HG02870 (cell line): ENCODE results near the gene FBF1.
"Not testable (repeated sequence)": the region's sequence is repeated elsewhere in the genome, so short reads cannot be mapped to it uniquely, and the experiment has no call there.

Experiments used
- ATAC-seq: cut with Tn5 transposase; IDR thresholded peaks from one replicate; pipeline ENCODE4 v1.9.1; 2021; ENCODE audit warnings: mild to moderate bottlenecking, moderate library complexity; ENCODE audit not compliant: unreplicated experiment

FBF1 gene, protein sequence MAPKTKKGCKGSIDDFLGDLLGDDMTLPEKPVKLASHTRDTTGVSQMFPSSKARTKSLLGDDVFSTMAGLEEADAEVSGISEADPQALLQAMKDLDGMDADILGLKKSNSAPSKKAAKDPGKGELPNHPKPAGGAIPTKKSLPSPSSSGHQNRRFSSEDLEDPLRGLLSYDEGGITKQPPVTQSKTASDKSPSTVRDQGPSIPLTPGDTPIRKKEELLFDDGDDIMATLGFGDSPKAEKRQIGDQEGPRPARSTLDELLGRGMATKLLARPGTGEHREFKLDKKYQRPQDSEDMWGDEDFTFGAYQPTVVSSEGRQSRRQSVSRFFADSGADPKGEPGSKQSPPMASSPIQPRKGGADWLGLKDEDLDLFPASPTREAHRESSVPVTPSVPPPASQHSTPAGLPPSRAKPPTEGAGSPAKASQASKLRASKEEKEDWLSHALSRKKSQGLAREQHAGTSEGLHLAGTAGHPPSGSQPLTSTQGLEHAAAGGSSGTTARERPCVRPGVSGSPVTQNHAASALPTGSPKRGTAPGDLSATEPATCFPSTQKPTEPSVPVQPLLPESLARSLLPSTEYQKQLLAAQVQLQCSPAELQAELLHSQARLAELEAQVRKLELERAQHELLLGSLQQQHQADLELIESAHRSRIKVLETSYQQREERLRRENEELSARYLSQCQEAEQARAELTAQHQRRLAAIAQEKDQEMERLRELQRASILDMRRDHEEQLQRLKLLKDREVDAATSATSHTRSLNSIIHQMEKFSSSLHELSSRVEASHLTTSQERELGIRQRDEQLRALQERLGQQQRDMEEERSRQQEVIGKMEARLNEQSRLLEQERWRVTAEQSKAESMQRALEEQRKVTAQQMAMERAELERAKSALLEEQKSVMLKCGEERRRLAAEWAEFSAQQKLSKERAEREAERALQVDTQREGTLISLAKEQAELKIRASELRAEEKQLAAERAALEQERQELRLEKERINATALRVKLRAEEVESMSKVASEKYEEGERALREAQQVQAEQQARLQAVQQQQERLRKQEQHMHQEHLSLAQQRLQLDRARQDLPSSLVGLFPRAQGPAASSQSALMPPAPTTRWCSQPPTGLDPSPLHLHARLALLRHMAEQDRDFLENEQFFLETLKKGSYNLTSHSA

DNA sequence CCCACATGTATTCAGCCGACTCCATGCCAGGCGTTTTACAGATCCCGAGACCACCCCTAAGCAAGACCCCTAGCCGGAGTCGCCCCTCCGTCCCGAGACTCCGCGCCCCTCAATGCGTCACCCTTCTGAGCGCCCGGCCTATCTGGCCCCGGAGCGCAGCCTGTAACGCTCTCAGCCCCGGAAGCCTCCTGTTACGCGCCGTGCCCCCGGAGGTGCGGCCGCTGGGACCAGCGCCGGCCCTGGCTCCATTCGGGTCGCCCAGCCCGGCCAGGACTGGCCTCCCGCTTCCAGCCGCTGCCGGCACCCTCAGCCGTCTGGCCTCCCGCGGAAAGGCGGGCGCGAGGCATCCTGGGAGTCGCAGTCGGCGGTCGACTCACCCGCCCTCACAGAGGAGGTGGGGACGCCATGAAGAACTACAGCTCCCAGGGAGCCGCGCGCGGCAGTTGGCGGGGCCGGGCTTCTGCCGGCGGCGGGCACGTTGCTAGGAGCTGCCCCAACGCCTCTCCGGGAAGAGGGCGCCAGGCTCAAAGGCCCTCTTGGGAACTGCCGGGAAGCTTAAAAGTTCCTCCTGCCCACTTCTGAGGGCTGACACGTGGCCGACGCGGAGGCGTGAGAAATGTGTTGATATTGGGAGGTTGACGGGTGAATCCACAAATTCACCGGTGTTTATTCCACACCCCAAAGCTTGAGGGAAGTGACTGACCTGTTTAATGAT, at the start of gene FBF1:
TSS of gene FBF1 (minus strand) at position 316 of the 715 bp plus-strand sequence. CDS start 2,893 bp downstream, outside the sequence.
- ATAC-seq: peak; percentile 83

- no peak for ATAC-seq
Measured at GRCh38 chr17:75987041-75987440, 46.2 kb upstream of the FBF1 start.

DNA sequence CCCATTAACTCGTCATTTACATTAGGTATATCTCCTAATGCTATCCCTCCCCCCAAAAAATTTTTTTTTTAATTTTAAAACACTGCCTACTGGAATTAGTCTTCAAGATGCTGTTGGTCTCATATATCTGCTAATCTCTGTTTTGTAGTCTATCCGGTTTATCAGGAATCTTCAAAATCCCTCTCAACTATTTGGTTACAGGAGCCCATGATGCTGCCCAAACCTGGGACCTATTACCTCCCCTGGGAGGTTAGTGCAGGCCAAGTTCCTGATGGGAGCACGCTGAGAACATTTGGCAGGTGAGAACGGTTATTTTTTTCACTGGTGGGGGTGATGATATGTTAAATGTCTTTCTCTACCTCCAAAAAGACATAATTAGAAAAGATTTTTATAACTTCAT, 45.1 kb upstream of the FBF1 start:
- no peak for ATAC-seq

- no peak for ATAC-seq
Measured at GRCh38 chr17:75983501-75984181, 42.8 kb upstream of the FBF1 start.

DNA sequence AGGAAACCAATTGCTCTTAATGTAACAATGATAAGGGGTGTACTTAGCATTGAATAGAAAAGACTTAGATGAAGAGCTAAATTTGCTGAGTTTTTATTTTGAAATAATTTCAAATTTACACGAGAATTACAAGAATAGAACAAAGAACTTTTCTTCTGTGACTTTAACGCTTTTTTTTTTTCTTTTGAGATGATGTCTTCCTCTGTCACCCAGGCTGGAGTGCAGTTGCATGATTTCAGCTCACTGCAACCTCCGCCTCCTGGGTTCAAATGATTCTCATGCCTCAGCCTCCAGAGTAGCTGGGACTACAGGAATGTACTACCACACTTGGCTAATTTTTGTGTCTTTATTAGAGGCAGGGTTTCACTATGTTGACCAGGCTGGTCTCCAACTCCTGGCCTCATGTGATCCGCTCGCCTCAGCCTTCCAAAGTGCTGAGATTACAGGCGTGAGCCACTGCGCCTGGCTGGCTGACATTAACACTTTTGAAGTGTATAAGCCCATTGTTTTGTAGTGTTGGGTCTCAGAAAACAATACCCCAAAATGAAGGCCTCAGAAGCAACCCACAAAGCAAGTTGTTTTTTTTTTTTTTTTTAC, 40.3 kb upstream of the FBF1 start:
- no peak for ATAC-seq

GRCh38 chr17:75980188-75981018, 39.6 kb upstream of the FBF1 start:
- no peak for ATAC-seq

DNA sequence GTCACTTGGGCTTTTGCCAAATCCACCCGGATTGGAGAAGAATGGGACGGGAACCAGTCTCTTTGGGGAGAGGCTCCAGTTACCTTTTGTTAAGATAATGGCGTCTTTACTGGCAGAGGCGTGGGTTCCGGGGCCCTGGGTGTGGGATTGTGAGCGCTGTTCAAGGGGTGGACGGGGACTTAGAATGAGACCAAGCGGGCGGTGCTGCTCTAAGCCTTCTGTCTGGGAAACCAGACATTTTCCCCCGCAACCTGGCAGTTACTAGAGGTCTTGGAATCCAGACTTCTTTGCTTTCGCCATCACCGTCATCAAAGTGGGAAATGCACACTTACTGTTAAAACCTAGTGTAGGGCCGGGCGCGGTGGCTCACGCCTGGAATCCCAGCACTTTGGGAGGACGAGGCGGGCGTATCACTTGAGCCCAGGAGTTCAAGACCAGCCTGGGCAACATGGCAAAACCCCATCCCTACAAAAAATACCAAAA, 38.9 kb upstream of the FBF1 start:
- peak; percentile 14 for ATAC-seq

DNA sequence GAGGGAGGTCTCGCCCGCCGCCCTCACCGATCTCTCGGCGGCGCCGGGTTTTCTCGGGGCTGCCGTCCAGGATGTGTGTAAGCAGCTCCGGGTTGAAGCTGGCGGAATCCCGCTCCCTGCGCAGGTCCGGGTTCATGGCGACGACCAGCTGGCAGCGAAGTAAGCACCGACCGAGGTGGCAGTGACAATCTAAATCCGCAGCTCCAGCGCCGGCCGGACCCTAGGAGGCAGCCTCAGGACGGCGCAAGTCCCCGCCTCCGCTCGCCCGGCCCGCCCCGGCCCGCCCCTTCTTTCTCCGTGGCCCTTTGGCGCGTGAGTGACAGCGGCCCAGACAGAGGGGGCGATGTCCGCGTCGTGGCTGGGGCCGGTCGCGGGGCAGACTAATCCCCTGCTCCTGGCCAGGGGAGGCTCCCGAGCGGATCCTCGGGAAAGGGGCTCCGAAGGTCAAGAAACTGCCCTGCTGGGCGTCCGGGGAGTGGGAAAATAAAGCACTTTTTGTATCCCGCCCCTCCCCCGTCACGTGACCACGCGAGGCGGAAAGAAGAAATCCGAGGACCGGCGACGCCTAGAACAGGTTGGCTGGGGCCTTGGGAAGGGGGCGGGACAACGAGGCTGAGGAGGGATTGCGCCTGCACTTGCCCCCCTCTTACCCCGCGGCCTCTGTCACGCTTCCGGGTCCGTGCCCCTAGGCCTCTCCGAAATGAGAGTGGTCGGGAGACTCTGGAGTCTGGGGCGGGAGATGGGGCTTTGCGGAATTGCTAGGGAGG, 38.3 kb upstream of the FBF1 start, which contains the start of the genes ACOX1 and TEN1:
TSS of gene ACOX1 (minus strand) at position 229 of the 767 bp plus-strand sequence. CDS start at position 136, 93 bp downstream.
TSS of gene TEN1 (plus strand) at position 303 of the 767 bp plus-strand sequence. CDS start 6,953 bp downstream, outside the sequence.
- ATAC-seq: peak; percentile 92

GRCh38 chr17:75976175-75976848, 35.5 kb upstream of the FBF1 start:
- no peak for ATAC-seq

DNA sequence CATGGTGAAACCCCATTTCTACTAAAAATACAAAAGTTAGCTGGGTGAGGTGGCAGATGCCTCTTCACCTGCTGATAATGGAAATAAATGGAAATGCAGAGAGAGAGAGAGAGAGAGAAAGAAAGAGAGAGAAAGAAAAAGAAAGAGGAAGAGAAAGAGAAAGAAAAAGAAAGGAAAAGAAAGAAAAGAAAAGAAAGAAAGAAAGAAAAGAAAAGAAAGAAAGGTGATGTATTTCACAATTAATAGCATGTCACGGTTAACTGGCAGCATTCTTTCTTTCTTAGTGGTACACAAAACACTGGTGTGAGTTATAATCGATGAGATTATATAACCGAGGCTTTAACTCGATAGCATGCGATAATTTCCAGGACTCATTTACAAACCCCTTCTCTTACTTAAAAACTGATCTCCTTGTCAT, 34.9 kb upstream of the FBF1 start:
- ATAC-seq: no peak

GRCh38 chr17:75975187-75975586, 34.3 kb upstream of the FBF1 start:
- not testable (repeated sequence) for ATAC-seq

GRCh38 chr17:75970626-75971025, 29.8 kb upstream of the FBF1 start:
- no peak for ATAC-seq

DNA sequence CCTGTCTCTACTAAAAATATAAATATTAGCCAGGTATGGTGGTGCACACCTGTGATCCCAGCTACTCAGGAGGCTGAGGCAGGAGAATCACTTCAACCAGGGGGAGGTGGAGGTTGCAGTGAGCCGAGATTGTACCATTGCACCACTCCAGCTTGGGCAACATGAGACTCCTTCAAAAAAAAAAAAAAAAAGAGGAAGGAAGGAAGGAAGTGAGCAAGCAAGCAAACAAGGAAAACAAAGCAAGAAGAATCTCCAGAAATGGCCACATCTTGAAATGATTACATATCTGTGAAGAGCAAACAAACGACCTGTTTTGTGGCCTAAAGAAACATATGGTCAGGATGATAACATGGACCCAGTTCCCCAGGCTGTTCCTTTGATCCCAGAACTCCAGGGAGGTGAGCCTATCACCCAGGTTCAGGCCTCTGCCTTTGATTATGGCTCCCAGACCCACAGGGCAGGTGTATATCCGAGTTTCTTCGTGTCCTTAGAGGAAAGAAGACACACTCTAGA, 29.2 kb upstream of the FBF1 start:
- no peak for ATAC-seq

DNA sequence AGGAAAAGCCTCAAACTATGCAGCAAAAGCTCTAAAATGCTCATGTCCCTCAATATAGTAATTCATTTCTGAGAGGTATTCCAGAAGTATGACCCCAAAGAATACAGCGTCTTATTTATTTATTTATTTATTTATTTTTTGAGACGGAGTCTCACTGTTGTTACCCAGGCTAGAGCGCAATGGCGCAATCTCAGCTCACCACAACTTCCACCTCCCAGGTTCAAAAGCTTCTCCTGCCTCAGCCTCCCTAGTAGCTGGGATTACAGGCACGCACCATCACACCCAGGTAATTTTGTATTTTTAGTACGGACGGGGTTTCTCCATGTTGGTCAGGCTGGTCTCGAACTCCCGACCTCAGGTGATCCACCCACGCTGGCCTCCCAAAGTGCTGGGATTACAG, 28.2 kb upstream of the FBF1 start:
- ATAC-seq: not testable (repeated sequence)

- ATAC-seq: no peak
Measured at GRCh38 chr17:75965468-75965867, 24.6 kb upstream of the FBF1 start.

DNA sequence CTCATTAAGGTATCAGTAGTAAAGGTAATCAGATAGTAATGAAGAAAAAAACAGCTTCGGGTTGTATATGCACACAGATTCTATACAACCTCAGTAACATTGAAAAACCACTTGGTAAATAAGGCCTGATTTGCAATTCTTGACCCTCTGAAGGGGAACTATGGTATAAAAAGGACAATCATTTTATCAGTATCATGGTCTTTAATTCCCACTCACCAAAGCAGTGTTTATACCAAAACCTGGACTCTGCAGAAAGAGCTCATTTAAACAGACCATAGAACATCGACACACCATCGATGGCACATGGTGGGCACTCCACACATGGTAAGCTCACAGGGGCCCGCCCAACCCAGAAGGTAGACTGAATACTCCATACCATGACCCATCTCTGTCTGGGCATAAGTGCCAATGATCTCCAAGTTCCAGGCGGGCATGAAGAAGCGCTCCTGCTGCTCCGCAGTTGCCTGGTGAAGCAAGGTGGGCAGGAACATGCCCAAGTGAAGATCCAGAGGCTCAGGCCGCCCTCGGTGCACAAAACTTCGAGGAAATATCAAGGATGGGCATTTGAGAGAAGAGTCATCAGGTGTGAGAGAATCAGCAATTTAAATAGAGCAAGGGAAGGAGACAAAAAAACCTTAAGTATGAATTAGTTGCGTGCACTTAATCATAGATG, 19.1 kb upstream of the FBF1 start:
- ATAC-seq: no peak
